Liver (tissue), 9 donors: Measurements from ENCODE around the gene CCDC89. TPM values are rescaled to one million over a fixed set of nuclear protein-coding genes. Genes with fewer than 3 reads are reported as not detected.

ENCODE experiments used
- DNase-seq: peaks from one replicate; pipeline ENCODE4 v3.0.0-alpha.2; 2017; ENCODE audit warnings: low spot score
- H3K27ac ChIP-seq, 2 donors: one replicate each; pipeline ENCODE4 v1.7.0; 2013; ENCODE audit warnings: inconsistent platforms in 2 of 2, low read length in 2 of 2, control low read depth in 1 of 2, low read depth in 1 of 2, mild to moderate bottlenecking in 1 of 2
- H3K27me3 ChIP-seq, 4 donors: one replicate each; pipeline versions ENCODE4 v1.6.1 to v1.7.0; 2013; ENCODE audit warnings: low read length in 3 of 4, inconsistent platforms in 1 of 4, mild to moderate bottlenecking in 1 of 4, moderate library complexity in 1 of 4; ENCODE audit not compliant: control insufficient read depth in 4 of 4, insufficient read depth in 4 of 4
- H3K36me3 ChIP-seq, 4 donors: one replicate each; pipeline versions ENCODE4 v1.6.1 to v1.7.0; 2013; ENCODE audit warnings: low read length in 3 of 4, mild to moderate bottlenecking in 3 of 4, low read depth in 1 of 4, moderate library complexity in 1 of 4; ENCODE audit not compliant: control insufficient read depth in 4 of 4, insufficient read depth in 3 of 4
- H3K4me1 ChIP-seq, 4 donors: one replicate each; pipeline versions ENCODE4 v1.6.1 to v1.7.0; 2013; ENCODE audit warnings: low read length in 3 of 4, mild to moderate bottlenecking in 3 of 4, moderate library complexity in 1 of 4; ENCODE audit not compliant: control insufficient read depth in 4 of 4, insufficient read depth in 4 of 4
- H3K4me3 ChIP-seq, 3 donors: one replicate each; pipeline versions ENCODE4 v1.6.1 to v1.7.0; 2013; ENCODE audit warnings: low read length in 3 of 3, control low read depth in 1 of 3, low read depth in 1 of 3, mild to moderate bottlenecking in 1 of 3
- H3K9ac ChIP-seq, 2 donors: one replicate each; pipeline ENCODE4 v1.7.0; 2013; ENCODE audit warnings: low read length in 2 of 2, mild to moderate bottlenecking in 2 of 2, moderate library complexity in 2 of 2, control low read depth in 1 of 2, low read depth in 1 of 2
- H3K9me3 ChIP-seq, 4 donors: one replicate each; pipeline versions ENCODE4 v1.6.1 to v1.7.0; 2013; ENCODE audit warnings: low read length in 3 of 4; ENCODE audit not compliant: control insufficient read depth in 4 of 4
- ATF3 ChIP-seq: IDR thresholded peaks from 2 replicates; pipeline ENCODE4 v1.6.1; 2016; ENCODE audit warnings: antibody characterized with exemption
- EGR1 ChIP-seq, 2 donors: IDR thresholded peaks; 2 replicates each; pipeline ENCODE4 v1.6.1; 2016 to 2018; ENCODE audit warnings: antibody characterized with exemption in 2 of 2, low read depth in 2 of 2
- FOXA1 ChIP-seq: IDR thresholded peaks from 2 replicates; pipeline ENCODE4 v1.6.1; 2016; ENCODE audit warnings: antibody characterized with exemption
- FOXA2 ChIP-seq: IDR thresholded peaks from 2 replicates; pipeline ENCODE4 v1.6.1; 2016; ENCODE audit warnings: antibody characterized with exemption
- GABPA ChIP-seq, 2 donors: IDR thresholded peaks in 1 of 2; conservative IDR thresholded peaks in 1 of 2; 2 replicates each; pipeline ENCODE4 v1.6.1; 2016; ENCODE audit warnings: antibody characterized with exemption in 2 of 2, mild to moderate bottlenecking in 1 of 2, moderate library complexity in 1 of 2
- HNF4A ChIP-seq, 2 donors: conservative IDR thresholded peaks; 2 replicates each; pipeline ENCODE4 v1.6.1; 2016; ENCODE audit warnings: antibody characterized with exemption in 2 of 2, mild to moderate bottlenecking in 2 of 2
- HNF4G ChIP-seq: IDR thresholded peaks from 2 replicates; pipeline ENCODE4 v1.6.1; 2016; ENCODE audit warnings: antibody characterized with exemption
- JUND ChIP-seq, 2 donors: IDR thresholded peaks; 2 replicates each; pipeline ENCODE4 v1.6.1; 2016; ENCODE audit warnings: antibody characterized with exemption in 2 of 2
- MAX ChIP-seq: IDR thresholded peaks from 2 replicates; pipeline ENCODE4 v1.6.1; 2016; ENCODE audit warnings: antibody characterized with exemption
- NR2F2 ChIP-seq: IDR thresholded peaks from 2 replicates; pipeline ENCODE4 v1.6.1; 2016; ENCODE audit warnings: antibody characterized with exemption
- RAD21 ChIP-seq, 2 donors: IDR thresholded peaks; 2 replicates each; pipeline ENCODE4 v1.6.1; 2016; ENCODE audit warnings: antibody characterized with exemption in 2 of 2, mild to moderate bottlenecking in 2 of 2
- REST ChIP-seq: IDR thresholded peaks from 2 replicates; pipeline ENCODE4 v1.6.1; 2016; ENCODE audit warnings: antibody characterized with exemption, mild to moderate bottlenecking
- RXRA ChIP-seq, 2 donors: IDR thresholded peaks; 2 replicates each; pipeline ENCODE4 v1.6.1; 2017 to 2018; ENCODE audit warnings: antibody characterized with exemption in 2 of 2, mild to moderate bottlenecking in 1 of 2
- SP1 ChIP-seq: IDR thresholded peaks from 2 replicates; pipeline ENCODE4 v1.6.1; 2018; ENCODE audit warnings: antibody characterized with exemption, mild to moderate bottlenecking
- TAF1 ChIP-seq: conservative IDR thresholded peaks from 2 replicates; pipeline ENCODE4 v1.6.1; 2016; ENCODE audit warnings: antibody characterized with exemption, mild to moderate bottlenecking
- YY1 ChIP-seq: IDR thresholded peaks from 2 replicates; pipeline ENCODE4 v1.6.1; 2016; ENCODE audit warnings: antibody characterized with exemption, mild to moderate bottlenecking
- ZBTB33 ChIP-seq: IDR thresholded peaks from 2 replicates; pipeline ENCODE4 v1.6.1; 2016; ENCODE audit warnings: antibody characterized with exemption
- whole genome bisulfite sequencing: extraction: QIAGEN DNeasy Blood & Tissue Kit; methylation state at CpG from one replicate; pipeline ENCODE4 v1.1.7; 2013; 5-methylcytosine and 5-hydroxymethylcytosine counted together
- polyA plus RNA-seq, 2 donors: library from polyadenylated mRNA; stranded (reverse) in 1 of 2; unstranded in 1 of 2; fragments of 200-250 nt in 1 of 2; fragments of >200 nt in 1 of 2; fragmentation: Nextera tagmentation in 1 of 2; extraction: Ambion mirVana in 1 of 2; gene quantifications; one replicate each; pipeline versions ENCODE4 v1.2.1 to v1.2.3, GENCODE V29; 2013 to 2015
- total RNA-seq, 2 donors: library from RNA; depleted of rRNA; stranded (reverse); fragments of >200 nt; gene quantifications; one replicate each; pipeline ENCODE4 v1.2.3, GENCODE V29; 2014
- TF ChIP-seq, protein P1 (sequence below): fragments of 150-350 bp; IDR thresholded peaks from 2 replicates; pipeline ENCODE4 v1.5.1; 2017; ENCODE audit warnings: improper control_type of control experiment, low read depth, low read length; ENCODE audit not compliant: missing input control
- donor health status: healthy.
- donor health status: healthy.
- donor health status: healthy.
- donor health status: healthy.
- donor health status: healthy.

CCDC89 gene
- total and polyA plus RNA-seq, 4 donors, result 0.17 to 1.0 (median 0.28) TPM; not detected in 1

- H3K9ac ChIP-seq, result peak overlapping the region in 1 of 2 donors; percentile 85
- 38% methylated on average over 2 of the region's 2 CpGs for WGBS
- peak overlapping the region; percentile 64 to 83 for H3K27ac ChIP-seq
- DNase-seq, result no peak
- TF ChIP-seq TAF1 (no peak), SP1 (no peak), RAD21 (IDR thresholded peaks at IDR 0.05) (no peak), REST (no peak), HNF4G (no peak), MAX (no peak), GABPA (IDR thresholded peaks at IDR 0.05 in 1 of 2, conservative IDR thresholded peaks at IDR 0.05 in 1 of 2) (no peak), FOXA1 (no peak), HNF4A (conservative IDR thresholded peaks at IDR 0.05) (no peak), NR2F2 (no peak), JUND (IDR thresholded peaks at IDR 0.05) (no peak), ZBTB33 (no peak), RXRA (IDR thresholded peaks at IDR 0.05) (no peak), EGR1 (IDR thresholded peaks at IDR 0.05; ENCODE audit: low read depth in 2 of 2) (no peak)
- H3K36me3 ChIP-seq, result peaks cover 0 to 6% (median 0%) of the 10 kb centered on the region in 4 donors
- H3K27me3 ChIP-seq, result peaks cover 0 to 4% (median 0%) of the 10 kb centered on the region in 4 donors
- no peaks in the 10 kb centered on the region for H3K9me3 ChIP-seq
- H3K4me1 ChIP-seq, result peaks cover 7 to 18% (median 10%) of the 10 kb centered on the region in 4 donors
- peak overlapping the region; percentile 62 to 90 (median 90) for H3K4me3 ChIP-seq
These were observed 38.9 kb downstream of the CCDC89 start for GRCh38 chr11:85647078-85647477.

DNA sequence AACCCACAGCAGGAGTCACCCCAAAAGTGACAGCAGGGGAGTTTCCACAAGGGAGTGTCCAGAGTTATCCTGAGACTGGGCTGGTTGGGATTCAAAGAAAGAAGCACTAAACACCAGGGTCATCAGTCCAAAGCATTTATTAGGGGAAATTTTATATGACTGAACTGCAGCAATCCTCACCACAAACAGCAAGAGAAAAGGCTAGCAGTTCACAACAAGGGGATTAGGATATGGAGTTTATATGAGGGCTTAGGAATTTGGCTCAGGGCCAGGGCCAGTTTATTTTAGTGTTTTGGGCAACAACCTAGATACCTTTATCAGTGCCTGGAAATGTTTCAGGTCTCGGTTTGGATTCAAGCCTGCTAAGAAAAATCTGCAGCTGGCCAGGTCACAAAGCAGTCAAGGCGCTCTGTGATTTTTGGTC, 42.8 kb downstream of the CCDC89 start:
- peaks cover 0 to 4% (median 0%) of the 10 kb centered on the region in 4 donors for H3K27me3 ChIP-seq
- peaks cover 2 to 6% (median 5%) of the 10 kb centered on the region in 4 donors for H3K4me1 ChIP-seq
- no peak overlapping the region for H3K9ac ChIP-seq
- H3K36me3 ChIP-seq, result no peaks in the 10 kb centered on the region
- H3K27ac ChIP-seq, result no peak overlapping the region
- WGBS, result 59% methylated on average over 2 of the region's 2 CpGs
- TF ChIP-seq SP1 (no peak), FOXA2 (no peak), GABPA (IDR thresholded peaks at IDR 0.05 in 1 of 2, conservative IDR thresholded peaks at IDR 0.05 in 1 of 2) (no peak), YY1 (no peak), ATF3 (no peak), FOXA1 (no peak), RAD21 (IDR thresholded peaks at IDR 0.05) (no peak), HNF4A (conservative IDR thresholded peaks at IDR 0.05) (no peak), MAX (no peak), RXRA (IDR thresholded peaks at IDR 0.05) (no peak), EGR1 (IDR thresholded peaks at IDR 0.05; ENCODE audit: low read depth in 2 of 2) (no peak), JUND (IDR thresholded peaks at IDR 0.05) (no peak), TAF1 (no peak), HNF4G (no peak), REST (no peak), NR2F2 (no peak)
- TF ChIP-seq, protein P1, sequence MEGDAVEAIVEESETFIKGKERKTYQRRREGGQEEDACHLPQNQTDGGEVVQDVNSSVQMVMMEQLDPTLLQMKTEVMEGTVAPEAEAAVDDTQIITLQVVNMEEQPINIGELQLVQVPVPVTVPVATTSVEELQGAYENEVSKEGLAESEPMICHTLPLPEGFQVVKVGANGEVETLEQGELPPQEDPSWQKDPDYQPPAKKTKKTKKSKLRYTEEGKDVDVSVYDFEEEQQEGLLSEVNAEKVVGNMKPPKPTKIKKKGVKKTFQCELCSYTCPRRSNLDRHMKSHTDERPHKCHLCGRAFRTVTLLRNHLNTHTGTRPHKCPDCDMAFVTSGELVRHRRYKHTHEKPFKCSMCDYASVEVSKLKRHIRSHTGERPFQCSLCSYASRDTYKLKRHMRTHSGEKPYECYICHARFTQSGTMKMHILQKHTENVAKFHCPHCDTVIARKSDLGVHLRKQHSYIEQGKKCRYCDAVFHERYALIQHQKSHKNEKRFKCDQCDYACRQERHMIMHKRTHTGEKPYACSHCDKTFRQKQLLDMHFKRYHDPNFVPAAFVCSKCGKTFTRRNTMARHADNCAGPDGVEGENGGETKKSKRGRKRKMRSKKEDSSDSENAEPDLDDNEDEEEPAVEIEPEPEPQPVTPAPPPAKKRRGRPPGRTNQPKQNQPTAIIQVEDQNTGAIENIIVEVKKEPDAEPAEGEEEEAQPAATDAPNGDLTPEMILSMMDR, result no peak
- no peak for DNase-seq
- H3K9me3 ChIP-seq, result no peaks in the 10 kb centered on the region
- H3K4me3 ChIP-seq, result no peak overlapping the region
